ENCODE results near the gene SAP30BP. TPM values are rescaled to one million over a fixed set of nuclear protein-coding genes. Genes with fewer than 3 reads are reported as not detected.

Gene SAP30BP
- total and polyA plus RNA-seq, 2 of the 13 experiments (the other 11 are each of a cell fraction or from before 2014, with no cell fraction given), result 67.7 to 99.4 TPM

GRCh38 chr17:75720656-75721462 lies 53.7 kb downstream of the SAP30BP start, which contains the start of gene ITGB4 (continued):
- TF ChIP-seq AHR (CRISPR knock-in tag; IDR thresholded peaks at IDR 0.05) (no peak), ZNF550 (CRISPR knock-in tag; IDR thresholded peaks at IDR 0.05; ENCODE audit: borderline replicate concordance) (no peak), FIP1L1 (IDR thresholded peaks at IDR 0.05; ENCODE audit: borderline replicate concordance, insufficient read depth, low read depth, low read length) (no peak), FOXM1 (CRISPR knock-in tag; IDR thresholded peaks at IDR 0.05) (no peak), GATA4 (IDR thresholded peaks at IDR 0.05; ENCODE audit: borderline replicate concordance, low read depth) (no peak), ZNF460 (CRISPR knock-in tag; IDR thresholded peaks at IDR 0.05; ENCODE audit: borderline replicate concordance) (no peak)
- TF ChIP-seq, protein P1, sequence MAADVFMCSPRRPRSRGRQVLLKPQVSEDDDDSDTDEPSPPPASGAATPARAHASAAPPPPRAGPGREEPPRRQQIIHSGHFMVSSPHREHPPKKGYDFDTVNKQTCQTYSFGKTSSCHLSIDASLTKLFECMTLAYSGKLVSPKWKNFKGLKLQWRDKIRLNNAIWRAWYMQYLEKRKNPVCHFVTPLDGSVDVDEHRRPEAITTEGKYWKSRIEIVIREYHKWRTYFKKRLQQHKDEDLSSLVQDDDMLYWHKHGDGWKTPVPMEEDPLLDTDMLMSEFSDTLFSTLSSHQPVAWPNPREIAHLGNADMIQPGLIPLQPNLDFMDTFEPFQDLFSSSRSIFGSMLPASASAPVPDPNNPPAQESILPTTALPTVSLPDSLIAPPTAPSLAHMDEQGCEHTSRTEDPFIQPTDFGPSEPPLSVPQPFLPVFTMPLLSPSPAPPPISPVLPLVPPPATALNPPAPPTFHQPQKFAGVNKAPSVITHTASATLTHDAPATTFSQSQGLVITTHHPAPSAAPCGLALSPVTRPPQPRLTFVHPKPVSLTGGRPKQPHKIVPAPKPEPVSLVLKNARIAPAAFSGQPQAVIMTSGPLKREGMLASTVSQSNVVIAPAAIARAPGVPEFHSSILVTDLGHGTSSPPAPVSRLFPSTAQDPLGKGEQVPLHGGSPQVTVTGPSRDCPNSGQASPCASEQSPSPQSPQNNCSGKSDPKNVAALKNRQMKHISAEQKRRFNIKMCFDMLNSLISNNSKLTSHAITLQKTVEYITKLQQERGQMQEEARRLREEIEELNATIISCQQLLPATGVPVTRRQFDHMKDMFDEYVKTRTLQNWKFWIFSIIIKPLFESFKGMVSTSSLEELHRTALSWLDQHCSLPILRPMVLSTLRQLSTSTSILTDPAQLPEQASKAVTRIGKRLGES (CRISPR knock-in tag; IDR thresholded peaks at IDR 0.05; ENCODE audit: borderline replicate concordance), result no peak

GRCh38 chr17:75721463-75722011 lies 54.4 kb downstream of the SAP30BP start:
- H3K4me1 ChIP-seq (ENCODE audit: insufficient read depth, low read length), result peaks cover 32% of the 10 kb centered on the region
- no peaks in the 10 kb centered on the region for H4K20me1 ChIP-seq (ENCODE audit: insufficient read depth, low read length)
- ChIA-PET POLR2A (interaction anchor here (0.7 to 1.9 kb wide), 9 partner anchors 8 to 110 kb away, joined by 3 to 7 read pairs (median 4); partner anchors contain the start of genes GALK1, RECQL5 and SAP30BP), CTCF (ENCODE audit: low intra/inter-chr PET ratio, low total read pairs) (no interaction called here)
- in situ Hi-C loops (cut with HindIII; ENCODE audit: extremely low pct_ligation_motif_present, low pct_unique_long_range_greater_than_20kb), result no loop called here
- FAIRE-seq (no peak), DNase-seq (ENCODE audit: low spot score) (no peak), ATAC-seq (peak; percentile 76)
- H2AFZ ChIP-seq (ENCODE audit: low read length), result no peak overlapping the region
- H3K79me2 ChIP-seq (ENCODE audit: insufficient read depth, low read length), result no peaks in the 10 kb centered on the region
- BruUV-seq (replicated peaks), result no TSS peak
- H3K9me3 ChIP-seq (ENCODE audit: low read length), result no peaks in the 10 kb centered on the region
- H3K27ac ChIP-seq (ENCODE audit: extremely low read length, insufficient read depth, low read length), result no peak overlapping the region
- peaks cover 8 to 44% of the 10 kb centered on the region in 2 experiments; a peak in 3 of 5 replicates for H3K27me3 ChIP-seq (ENCODE audit: control insufficient read depth in 1 of 2, insufficient read depth in 2 of 2, low read length in 2 of 2)
- H3K4me2 ChIP-seq (ENCODE audit: low read depth, low read length), result peak overlapping the region; percentile 98
- H3K9ac ChIP-seq (ENCODE audit: insufficient read depth, low read depth, low read length), result 0 out of 2 replicates have a peak overlapping the region, but pooled peaks have one; percentile 19
- no peaks in the 10 kb centered on the region for H3K36me3 ChIP-seq (replicated peaks in 1 of 2; ENCODE audit: control insufficient read depth in 1 of 2, insufficient read depth in 2 of 2, low read length in 2 of 2)
- WGBS (ENCODE audit: low lambda C conversion rate), result 33% methylated on average over 2 of the region's 33 CpGs
- intact Hi-C loops (cut with micrococcal nuclease; ENCODE audit: unreplicated experiment), result no loop called here
- H3K4me3 ChIP-seq (replicated peaks in 1 of 3; ENCODE audit: insufficient read depth in 1 of 3, low read depth in 2 of 3, low read length in 3 of 3), result peak overlapping the region; percentile 43 to 87 (median 72); a peak in 5 of 6 replicates
- no peak for TF ChIP-seq ZNF292 (CRISPR knock-in tag; IDR thresholded peaks at IDR 0.05; ENCODE audit: borderline replicate concordance, low read depth)
- TF ChIP-seq ATRX (CRISPR knock-in tag; IDR thresholded peaks at IDR 0.05; ENCODE audit: borderline replicate concordance), result no peak
- no peak for TF ChIP-seq ZNF646 (CRISPR knock-in tag; IDR thresholded peaks at IDR 0.05)
- no peak for TF ChIP-seq TCF12 (IDR thresholded peaks at IDR 0.05)
- TF ChIP-seq TCF12 (CRISPR knock-in tag; IDR thresholded peaks at IDR 0.05), result no peak
